Right lobe of liver (tissue), 5 donors: ENCODE data around the gene CMPK2. TPM values are rescaled to one million over a fixed set of nuclear protein-coding genes. Genes with fewer than 3 reads are reported as not detected.

ENCODE experiments used
- total RNA-seq, 6 experiments: library from RNA; depleted of rRNA in 2 of 6; stranded (reverse); fragments of >200 nt in 2 of 6; fragmentation: NEBNext Ultra II Directional in 3 of 6; extraction: Animal tissue kit (Norgen Biotek cat#: 25700) in 3 of 6; gene quantifications; one replicate each; pipeline versions ENCODE4 v1.1.0 to v1.2.4, GENCODE V29; 2016 to 2023
- donor health status: DM: no; HTN: no; CAD: no.
- donor health status: DM: no; HTN: no; CAD: no.
- donor health status: DM: no; HTN: yes; CAD: no.
- donor health status: DM: no; HTN: yes; CAD: no.

The CMPK2 gene
- total RNA-seq, 6 experiments from 2014 or later = 1.9 to 5.1 (median 3.8) TPM

Other genes with a start within 250 kb of the CMPK2 start
- gene RSAD2, start 11.9 kb upstream of the CMPK2 start, total RNA-seq = 1 to 10 TPM in 4 of 6 experiments, under 1 TPM in 2; 0.37 to 2.7 (median 1.1) TPM
- 1 to 10 TPM; 1.2 to 3.2 (median 2.0) TPM for gene RNF144A, start 51.5 kb upstream of the CMPK2 start, total RNA-seq